ENCODE measurements around the gene S100PBP.

Gene S100PBP

DNA sequence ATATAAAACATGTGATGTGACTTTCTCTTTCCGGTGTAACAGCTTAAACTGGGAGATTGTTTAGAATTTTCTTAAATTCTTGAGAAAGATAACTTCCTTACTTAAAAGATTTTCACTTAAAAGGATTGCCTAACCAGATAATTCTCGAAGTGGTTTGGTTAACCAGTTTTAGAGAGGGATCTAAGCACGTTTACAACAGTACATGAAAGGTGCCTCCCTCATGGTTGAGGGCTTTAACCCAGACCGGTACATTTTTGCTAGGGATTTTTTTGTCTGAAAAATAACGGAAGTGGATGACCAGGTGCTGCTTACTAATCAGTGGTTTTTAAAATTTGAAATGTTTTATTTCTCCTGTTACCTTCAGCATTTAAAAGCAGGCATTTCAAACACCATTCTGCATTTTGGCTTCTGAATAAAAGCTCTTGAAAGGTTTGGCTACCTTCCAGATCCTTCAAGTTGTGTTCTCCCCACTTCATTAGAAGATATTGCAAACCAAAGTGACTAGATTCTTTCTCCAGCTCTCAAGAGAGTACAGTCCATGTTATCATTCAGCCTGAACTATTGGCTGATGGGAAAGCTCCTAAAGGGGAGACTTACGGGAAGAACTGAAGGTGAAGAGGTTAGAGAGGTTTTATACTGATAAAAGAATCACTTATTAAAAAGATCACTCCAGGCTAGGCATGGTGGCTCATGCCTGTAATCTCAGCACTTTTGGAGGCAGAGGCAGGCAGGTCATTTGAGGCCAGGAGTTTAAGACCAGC, 12.8 kb downstream of the S100PBP start:
- no peak for DNase-seq

DNA sequence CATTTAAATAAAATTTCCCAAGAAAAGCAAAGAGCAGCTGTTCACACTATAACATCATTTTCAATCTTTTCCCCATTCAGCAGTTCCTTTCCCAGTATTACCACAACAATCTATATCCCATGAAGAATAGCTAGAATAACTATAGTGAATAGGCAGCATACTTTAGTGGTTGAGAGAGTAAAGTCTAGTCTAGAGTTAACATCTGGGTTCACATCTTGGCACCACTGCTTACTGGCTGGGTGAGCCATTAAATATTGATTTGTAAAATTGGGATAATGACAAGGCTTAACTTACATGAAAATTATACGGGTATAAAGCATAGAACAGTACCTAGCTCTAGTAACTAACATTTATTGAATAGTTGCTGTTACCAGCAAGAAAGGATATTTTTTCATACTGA, 14.4 kb downstream of the S100PBP start:
- no peak for DNase-seq

DNA sequence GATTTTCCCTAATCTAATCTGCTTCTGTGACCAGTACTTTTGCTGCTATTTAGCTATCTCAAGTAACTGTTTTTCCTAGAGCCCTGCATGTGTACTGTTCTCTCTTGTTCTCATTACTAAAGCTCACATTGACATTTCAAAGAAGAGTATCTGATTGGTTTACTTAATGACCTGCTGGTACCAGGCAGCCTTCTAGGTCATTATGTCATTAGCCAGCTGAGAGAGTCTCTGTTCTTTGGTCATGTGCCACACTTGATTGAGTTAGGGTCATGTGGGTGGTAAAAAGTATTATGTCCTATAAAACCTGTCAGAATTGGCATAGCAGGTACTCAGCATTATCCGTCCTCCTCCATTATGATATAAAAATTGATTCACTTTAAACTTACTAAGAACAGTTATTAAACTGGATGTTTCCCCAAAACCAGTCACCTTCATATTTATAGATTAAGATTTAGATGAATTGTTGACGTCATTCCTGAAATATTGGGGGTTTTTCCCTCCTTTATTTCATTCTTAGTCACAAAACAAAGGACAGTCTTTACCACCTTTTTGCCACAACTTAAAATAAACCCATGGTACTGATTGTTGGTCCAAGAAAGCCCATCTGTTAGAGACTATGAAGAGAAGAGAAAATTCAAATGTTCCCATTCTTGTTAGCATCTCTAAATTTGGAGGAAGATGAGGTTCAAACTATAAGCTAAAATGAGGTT, 31.1 kb downstream of the S100PBP start:
- peak; percentile 17 for DNase-seq

DNA sequence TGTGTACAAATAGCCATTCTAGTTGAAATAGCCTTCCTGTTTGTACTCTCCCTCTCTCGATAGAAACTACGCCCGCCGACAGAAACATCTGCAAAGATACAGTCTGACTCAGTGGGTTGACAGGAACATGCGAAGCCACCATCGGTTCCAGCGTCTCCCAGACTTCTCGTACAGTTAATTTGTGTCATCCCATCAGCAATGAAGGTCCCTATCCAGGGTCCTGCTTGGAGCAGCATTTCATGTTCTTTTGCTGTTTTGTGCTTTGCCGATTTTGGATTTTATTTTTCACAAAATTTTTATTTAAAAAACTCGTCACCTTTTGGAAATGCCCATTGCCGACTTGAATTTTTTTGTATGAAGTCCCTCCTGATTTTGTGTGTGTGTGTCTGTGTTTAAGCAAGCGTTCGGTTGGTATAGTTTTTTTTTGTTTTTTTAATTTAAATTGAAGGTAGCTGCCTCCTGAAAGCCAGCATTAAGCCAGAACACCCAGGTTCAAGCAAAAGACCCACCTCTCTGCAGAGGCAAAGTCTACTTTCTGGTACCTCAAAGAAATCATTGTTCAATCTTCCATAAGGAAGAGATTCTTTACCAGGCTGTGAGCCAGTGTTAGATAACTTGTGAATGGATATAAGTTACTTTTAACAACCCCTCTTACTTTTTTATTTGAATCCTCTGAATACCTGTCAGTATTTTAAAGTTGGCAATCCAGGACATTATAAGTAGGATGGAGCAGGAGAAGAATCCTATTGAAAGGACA, 38.6 kb downstream of the S100PBP start:
- no peak for DNase-seq

DNA sequence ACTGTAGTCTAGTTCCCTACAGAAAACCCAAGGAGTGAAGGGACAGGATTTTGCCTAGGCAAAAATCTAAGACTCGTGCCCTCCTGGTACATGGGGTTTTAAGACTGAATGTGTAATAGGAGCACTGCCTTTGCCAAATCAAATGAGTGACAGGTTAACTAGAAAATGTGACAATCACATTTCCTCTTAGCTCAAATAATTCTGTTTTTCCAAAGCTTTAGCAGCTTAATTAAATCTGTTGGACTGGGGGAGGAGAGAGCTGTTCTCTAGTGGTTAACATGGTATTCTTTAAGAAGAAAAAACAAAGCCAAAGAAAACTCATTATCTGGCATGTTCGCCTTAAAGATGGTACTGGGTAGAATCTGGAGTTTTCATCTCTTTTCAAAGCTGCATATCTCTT, 40.7 kb downstream of the S100PBP start:
- no peak for DNase-seq

DNA sequence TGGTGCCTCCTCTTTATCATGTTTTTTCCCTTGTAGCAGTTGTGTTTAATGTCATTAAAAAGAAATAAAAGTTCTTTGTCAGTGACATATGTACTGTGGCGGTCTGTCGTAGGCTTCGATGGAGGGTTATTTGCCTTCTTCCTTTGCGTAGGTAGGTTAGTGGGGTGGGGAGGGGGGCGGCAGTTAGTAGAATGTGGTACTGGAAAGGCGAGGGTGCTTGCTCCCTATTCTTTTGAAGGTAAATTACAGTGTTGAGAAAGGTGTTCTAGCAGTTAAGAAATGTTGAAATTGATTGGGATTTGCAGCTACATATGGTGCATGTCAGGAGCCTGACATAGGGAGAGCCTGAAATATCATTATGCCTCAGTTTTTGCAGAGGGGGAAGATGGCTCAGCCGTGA, 41.3 kb downstream of the S100PBP start:
- DNase-seq: no peak

DNA sequence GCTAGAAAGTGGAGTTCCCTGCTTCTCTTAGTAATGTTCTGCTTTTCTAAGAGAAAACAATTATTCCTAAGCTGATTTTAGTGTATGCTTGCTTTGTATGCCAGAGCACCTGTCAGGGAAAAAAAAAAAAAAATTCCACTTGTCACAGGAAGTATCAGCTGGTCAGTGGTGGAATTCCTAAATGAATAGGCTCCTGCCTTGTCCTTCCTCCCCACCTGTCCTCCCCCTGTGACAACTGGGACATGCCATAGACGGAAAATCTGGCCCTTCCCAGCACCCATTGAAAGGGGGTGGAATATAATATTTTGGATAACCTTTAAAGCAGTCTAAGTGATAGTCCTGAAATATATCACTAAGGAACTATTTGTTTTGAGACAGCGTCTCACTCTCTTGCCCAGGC, 42.5 kb downstream of the S100PBP start:
- DNase-seq: no peak

DNA sequence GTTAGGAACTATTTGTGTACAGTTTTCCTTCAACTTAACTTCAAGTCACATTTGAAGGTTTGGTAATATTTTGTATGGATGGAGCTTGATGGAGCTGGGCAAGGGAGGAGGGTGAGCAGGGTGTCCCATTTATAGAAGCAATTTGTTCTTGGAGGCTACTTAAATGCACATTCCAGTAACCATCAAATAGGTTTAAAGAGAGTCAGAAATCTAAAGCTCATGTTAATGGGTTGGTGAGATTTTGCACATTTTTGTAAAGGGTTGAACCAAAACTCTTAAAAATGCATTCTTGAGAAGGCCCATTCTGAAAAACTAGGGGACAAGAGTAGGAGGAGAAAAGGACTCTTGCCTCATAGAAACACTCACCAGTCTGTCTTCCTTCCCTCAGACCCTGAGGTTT, 43.1 kb downstream of the S100PBP start:
- no peak for DNase-seq

DNA sequence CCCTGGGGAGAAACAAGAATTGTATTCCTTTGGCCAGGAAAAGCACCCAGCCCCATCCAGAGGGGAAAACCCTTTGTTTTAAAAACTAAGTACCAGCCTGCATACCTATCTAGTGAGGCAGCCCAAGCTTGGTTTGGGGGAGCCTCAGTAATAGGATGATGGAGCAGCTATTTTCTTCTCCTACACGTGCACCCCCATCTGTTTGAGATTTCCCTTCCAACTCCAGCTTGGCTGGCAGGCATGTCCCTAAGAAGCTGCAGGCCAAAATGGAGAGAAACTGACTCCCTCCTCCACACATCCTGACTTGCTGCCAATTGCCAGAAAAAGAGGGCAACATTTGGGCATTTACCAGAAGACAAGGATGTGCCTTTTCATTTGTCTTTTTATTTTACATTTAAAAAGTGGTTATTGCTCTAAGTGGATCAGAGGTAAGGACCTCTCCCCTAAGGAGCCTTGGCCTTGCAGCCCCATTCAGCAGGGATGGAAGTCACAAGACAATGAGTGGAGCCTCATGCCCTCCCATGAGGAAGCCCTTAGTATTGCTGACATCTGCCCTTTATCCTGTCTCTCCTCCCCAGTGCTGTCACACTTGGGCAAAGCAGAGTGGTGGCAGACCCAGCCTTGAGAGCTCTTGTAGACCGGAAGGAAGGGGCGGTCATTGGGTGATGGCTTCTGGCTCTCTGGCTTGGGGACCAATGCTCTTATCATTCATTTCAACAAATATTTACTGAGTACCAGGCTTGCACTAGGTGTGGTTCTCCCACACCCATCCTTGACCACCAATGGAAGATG, 44.6 kb downstream of the S100PBP start:
- no peak for DNase-seq

DNA sequence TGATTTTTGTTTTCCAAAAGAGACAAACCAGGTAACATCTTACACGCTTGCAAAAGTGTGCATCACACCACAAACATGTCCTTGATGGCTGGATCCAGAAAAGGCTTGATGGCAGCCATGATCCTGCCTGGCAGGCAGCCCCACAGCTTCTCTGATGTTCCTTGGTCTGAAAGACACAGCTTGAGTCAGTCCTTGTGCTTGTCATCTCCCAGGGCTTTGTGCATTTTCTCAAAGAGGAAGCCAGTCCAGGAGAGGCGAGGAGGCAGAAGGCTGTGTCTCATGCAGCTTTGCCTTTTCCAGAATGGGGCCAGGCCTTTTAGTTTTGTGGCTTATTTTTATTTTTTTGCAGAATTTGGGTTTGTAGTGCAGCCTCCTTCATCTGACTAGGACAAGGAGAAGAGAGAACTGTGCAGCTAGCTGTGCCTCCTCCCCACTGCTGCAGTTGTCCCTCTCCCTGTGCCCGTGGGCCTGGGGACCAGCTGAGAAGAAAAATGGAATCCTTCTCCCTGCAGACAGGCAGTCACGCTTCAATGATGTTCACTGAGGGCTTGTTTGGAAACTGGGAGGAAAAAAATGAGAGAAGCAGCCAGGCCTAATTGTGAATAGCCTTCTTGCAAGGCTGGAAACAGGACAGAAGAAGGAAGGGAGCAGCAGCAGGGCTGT, 45.9 kb downstream of the S100PBP start:
- no peak for DNase-seq

DNA sequence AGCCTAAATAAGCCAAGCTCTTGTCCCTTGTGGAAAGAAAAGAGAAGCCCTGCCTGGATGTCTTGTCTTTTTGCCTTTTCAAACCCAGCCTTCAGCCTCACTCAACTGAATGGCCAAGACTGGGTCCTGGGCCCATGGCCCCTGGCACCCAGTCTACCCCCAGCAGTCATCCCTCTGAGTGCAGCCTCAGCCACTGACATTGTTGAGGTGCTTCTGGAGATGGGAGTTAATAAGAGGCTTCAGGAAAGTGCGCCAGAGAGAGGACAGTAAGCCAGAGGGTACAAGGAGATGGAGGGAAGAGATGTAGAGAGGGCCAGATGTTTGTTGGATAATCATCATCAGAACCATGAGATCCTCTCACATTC, 46.4 kb downstream of the S100PBP start:
- no peak for DNase-seq

DNA sequence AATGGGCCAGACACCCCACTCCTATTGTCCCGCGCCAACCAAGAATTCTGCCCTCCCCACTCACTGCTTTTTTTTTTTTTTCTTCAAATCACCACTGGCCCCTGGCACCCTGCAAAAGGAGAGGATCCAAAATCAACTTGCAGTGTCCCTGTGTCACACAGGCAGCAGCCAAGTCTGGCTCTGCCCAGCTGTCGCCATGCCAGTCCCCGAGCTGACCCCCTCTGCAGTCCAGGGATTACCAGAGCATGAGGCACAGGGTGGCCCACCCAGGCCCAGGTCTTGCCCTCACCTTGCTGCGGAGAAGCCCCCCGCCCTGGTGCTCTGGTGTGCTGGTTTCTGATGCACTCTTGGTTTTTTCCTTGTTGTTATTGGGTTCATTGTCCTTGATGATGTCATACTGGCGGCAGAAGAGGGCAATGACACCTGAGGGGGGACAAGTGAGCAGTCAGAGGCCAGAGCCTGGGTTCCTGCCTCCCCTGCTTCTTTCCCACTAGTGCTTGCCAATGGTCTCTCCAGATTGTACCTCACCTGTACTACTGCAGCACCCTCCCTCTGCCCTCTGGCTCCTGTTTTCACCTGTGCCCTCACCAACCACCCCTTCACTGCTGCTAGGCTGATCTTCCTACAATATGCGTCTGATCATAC, 47.0 kb downstream of the S100PBP start:
- DNase-seq: no peak

DNA sequence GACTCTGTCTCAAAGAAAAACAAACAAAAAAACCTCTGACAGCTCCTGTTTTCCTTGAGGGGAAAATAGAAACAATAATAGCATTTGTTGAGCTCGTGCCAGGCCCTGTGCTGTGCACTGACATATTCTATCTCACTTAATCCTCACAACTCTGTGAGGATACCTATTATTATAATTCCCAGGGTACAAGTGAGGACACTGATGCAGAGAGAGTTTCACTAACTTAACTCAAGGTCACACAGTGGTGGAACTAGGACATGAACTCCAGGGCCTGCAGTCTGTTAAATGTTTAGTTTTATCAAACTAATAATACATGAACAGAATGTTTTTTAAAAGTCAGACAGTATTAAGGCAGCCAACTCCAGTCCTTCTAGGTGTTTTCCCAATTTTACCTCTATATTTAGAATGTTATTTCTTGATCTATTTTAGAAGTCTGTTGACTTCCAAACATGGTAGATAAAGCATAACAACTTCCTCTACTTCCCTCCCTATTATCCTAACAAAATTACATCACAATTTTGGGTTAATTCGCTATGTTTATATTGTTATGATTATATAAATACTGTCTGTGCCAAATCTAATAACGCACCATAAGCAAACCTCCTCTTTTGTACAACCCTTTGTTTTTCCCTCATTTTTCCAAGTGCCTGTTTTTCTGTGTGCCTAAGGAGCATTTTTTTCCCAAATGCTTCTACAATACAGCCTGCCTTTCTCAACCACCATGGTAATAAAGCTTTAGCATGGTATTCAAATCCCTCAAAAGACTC, 48.4 kb downstream of the S100PBP start:
- no peak for DNase-seq

DNA sequence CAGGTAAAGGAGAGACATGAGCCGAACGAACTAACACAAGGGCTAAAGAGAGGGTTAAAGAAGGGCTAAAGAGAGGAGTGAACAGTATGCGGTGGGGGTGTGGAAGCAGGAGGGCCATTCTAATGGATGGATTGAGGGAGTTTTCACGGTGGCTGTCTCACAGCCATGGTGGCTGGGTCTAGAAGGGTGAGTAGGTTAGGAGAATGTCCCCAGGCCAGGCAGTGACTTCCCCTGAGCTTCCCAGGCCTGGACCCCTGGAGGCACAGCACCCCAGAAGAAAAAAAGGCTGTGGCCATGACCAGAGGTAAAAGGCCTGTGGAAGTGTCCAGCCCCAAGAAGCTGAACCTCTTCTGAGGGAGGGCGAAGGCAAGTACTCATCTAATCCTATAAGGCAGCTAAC, 49.7 kb downstream of the S100PBP start:
- no peak for DNase-seq

DNA sequence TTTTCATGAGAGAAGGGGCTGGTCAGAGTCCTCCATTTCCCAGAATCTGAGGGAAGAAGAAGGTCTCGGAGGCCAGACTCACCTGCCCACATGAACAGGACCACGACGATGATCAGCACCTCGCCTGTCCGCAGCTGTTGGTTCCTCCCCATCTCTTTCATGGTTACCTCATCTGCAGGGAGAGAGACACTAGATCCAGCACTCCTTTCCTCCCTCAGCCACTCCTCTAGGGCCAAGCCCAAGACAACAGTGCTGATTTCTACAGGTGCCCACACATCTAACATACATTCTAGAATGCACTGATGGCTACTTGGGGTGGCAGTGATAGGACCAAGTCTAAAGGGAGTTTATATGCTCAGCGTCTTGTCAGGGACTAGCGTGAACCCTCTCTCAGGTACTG, 50.2 kb downstream of the S100PBP start:
- no peak for DNase-seq

DNA sequence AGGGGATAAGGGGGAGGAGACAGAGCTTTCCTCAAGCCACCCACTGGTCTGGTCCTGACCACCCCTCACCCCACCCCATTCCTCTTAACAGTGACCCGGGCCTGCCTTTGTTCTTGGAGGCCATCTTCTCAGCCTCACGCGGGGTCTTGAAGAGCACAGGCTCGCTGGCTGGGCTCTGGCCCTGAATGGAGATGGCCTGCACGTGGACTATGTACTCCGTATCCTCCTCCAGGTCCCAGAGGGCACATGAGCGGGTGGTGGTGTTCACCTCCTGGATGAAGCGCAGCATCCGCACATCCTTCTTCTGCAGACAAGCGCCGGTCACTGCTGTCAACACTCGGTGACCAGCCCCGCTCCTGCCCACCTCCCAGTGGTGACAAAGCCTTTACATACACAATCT, 50.6 kb downstream of the S100PBP start:
- DNase-seq: no peak

DNA sequence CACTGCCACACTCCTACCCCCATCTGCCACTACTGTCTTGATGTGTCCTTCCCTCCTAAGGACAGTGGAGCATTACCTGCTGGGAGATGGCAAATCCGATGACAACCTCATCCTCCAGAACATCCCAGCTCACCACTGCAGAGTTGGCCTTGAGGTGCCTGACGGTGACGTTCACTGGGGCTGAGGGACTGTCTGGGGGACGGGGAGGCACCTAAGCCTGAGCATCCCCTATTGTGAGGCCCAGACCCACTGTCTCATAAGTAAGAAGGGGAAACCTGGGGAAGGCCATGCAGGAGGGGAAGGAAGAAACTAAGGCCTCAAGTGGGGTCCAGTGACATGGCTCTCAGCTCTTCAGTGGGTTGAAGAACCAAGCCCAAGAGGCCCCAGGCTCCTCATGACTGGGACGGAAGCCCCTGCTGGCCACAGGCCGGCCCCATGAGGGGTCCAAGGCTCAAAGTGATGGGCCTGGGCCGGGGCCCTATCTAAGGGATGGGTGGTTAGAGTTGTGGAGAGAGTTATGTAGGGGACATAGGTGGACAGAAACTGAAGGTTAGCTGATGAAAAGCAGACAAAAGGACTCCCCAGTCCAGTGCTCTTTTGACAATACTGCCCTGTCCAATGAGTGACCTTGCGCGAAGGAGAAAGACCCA, 51.5 kb downstream of the S100PBP start:
- DNase-seq: no peak

DNA sequence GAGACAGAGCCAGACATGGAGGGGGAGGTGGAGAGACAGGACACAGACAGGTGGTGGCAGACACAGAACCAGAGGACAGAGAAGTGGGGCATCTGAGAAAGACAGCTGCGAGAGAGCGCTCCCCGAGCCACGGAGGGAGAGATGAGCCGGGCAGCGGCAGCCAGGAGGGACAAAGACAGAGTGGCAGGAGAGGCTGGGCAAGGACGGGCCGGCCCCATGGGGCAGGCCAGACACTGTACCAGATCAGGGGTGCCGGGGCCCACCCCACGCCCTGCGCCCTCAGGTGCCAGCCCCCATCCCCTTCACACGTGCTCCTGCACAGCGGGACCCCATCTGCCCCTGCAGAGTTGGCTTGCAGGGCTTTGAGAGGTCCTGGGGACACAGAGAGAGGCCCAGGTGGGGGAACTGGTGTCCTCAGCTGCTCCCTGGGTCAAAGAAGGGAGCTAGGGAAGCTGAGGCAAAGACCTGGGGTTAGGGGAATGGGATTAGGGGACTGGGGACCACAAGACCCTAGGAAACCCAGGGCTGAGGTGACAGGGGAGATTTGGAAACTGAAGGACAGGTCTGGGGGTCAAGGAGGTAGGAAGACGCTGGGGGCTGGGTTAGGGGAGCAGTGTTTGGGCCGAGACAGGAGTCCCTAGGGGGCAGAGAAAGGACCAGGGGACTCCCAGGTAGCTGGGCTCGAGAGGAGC, 52.6 kb downstream of the S100PBP start:
- peak; percentile 44 for DNase-seq

DNA sequence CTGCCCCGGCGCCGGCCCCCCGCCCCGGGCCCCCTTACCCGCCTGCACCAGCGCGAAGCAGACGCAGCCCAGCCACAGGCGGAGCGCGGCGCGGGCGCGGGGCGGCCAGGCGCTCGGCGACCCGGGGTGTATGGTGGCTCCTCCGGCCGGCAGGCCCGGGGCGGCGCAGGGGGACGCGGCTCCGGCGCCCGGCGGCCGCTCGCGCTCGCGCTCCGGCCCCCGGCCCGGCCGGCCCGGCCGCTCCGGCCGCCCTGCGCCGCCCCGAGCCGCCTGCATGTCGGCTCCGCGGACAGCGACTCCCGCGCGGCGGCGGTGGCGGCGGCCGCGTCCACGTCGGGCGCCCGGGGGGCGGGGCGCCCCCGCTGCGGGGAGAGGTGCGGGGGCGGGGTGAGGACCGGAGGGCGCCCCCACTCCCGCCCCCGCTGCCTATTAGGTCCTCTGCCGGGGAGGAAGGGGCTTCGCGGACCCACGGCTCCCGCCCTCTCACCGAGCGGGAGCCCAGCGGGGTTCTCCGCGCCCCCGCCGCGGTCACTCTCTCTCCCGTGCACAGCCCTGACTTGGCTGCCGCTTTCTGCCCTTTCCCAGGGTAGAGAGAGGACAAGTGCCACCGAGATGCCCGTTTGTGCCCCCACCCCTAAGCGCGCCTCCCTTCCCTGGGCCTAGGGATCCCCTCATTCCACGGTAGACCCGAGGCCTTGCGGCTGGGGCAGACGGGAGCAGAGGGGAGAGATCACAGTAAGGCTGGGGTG, 53.3 kb downstream of the S100PBP start, which contains the start of gene FNDC5:
Gene FNDC5, minus strand, starts transcription at position 298 of the 749 bp plus-strand sequence.
- DNase-seq: peak; percentile 77
